Measurements from ENCODE around the gene ZNF292.

DNA sequence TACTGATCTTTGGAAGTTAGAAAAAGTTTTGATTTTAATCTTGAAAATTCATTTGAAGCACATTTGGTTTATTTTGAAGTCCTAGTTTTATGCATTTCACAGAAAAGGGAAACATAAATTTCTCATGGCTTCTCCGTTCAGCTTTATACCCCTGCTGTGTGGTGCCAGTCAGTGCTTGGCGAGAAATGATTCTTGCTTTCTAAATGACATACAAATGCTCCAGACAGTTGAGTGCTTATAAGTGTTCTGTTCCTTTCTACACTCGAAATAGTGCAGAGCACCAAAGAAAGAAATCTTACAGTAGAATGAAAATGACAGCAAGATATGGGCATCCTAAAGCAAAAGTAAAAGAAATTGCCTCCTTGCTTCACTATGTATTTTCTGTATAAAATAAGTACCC is 9.0 kb upstream of the ZNF292 start:
- TF ChIP-seq GATA2 (IDR thresholded peaks at IDR 0.05; ENCODE audit: low read depth, low read length) (no peak), GATA3 (IDR thresholded peaks at IDR 0.05; ENCODE audit: low read depth, low read length) (no peak)

Data from SH-SY5Y (cell line).